HL-60 (cell line): ENCODE data around the gene FKBP1B.

Source experiments
- DNase-seq, 2 experiments: peaks; one replicate each; pipeline ENCODE4 v3.0.0-alpha.2; 2010 to 2020; ENCODE audit warnings: low read depth in 1 of 2, low spot score in 1 of 2
- H3K27ac ChIP-seq: fragments of 250-450 bp; sonication (Bioruptor Pico); replicated peaks from 2 replicates; pipeline ENCODE4 v1.5.1; 2020; ENCODE audit warnings: mild to moderate bottlenecking, moderate library complexity
- H3K27me3 ChIP-seq: fragments of 250-450 bp; sonication (Bioruptor Pico); 2 replicates; pipeline ENCODE4 v1.5.1; 2021; ENCODE audit warnings: mild to moderate bottlenecking, moderate library complexity; ENCODE audit not compliant: insufficient read depth, poor library complexity, severe bottlenecking
- H3K4me3 ChIP-seq: replicated peaks from 2 replicates; pipeline ENCODE4 v1.5.1; 2011; ENCODE audit warnings: mild to moderate bottlenecking, control low read depth, low read length; ENCODE audit not compliant: insufficient read depth
- CTCF ChIP-seq: IDR thresholded peaks from one replicate; pipeline ENCODE4 v1.5.1; 2011; ENCODE audit warnings: low read length, control low read depth, inconsistent platforms; ENCODE audit not compliant: insufficient read depth
- GABPA ChIP-seq: IDR thresholded peaks from 2 replicates; pipeline ENCODE4 v1.6.1; 2012; ENCODE audit warnings: low read depth
- POLR2AphosphoS5 ChIP-seq: IDR thresholded peaks from 2 replicates; pipeline ENCODE4 v1.6.1; 2012; ENCODE audit warnings: low read depth
- SPI1 ChIP-seq: IDR thresholded peaks from 2 replicates; pipeline ENCODE4 v1.6.1; 2012; ENCODE audit warnings: low read depth, mild to moderate bottlenecking, borderline replicate concordance
- TF ChIP-seq, protein P1 (sequence below): IDR thresholded peaks from 2 replicates; pipeline ENCODE4 v1.6.1; 2012; ENCODE audit warnings: low read depth; ENCODE audit not compliant: insufficient replicate concordance

Gene FKBP1B

DNA sequence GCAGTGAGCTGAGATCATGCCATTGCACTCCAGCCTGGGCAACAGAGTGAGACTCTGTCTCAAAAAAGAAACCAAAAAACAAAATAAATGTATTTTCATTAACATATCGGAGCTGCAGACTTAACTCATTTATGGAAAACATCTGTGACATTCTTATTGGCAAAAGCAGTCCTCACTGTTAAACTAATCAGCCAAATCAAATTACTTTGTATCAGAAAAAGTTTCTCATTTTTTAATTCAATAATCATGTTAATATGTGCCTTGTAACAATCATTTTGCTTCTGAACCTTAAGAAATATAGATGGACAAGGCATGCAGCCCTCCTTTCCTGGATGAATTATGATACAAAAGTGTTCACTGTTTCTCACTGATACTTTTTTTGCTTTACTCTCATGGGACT, 53.1 kb downstream of the FKBP1B start:
- Histone ChIP-seq H3K27me3 (no peaks in the 10 kb centered on the region), H3K4me3 (no peak overlapping the region), H3K27ac (no peak overlapping the region)
- TF ChIP-seq SPI1 (no peak), CTCF (no peak)
- DNase-seq: no peak

DNA sequence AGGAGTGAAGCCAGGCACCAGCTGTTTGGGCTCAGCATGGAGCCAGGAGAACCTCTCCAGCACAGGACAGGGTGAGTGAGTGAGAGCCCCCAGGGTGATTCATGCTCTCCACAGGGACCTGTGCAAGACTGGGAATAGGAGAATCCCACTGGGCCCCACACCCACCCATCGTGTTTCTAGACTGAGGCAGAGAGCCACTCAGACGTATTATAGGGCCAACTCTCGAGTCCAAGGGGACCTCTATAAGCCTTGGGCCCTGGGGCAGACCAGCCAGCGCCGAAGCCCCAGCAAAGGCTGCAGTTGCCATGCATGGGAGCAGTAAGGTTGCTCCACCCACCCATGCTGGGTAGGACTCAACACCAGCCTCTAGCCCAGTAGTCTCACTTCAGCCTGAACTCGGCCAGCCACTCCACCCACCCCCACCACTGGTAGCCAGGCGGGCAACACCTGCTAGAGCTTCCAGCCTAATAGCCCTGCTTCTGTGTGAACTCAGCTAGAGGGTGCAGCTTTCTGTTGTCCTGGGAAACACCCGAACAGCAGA, 54.6 kb downstream of the FKBP1B start:
- Histone ChIP-seq H3K4me3 (no peak overlapping the region), H3K27me3 (no peaks in the 10 kb centered on the region), H3K27ac (no peak overlapping the region)
- no peak for DNase-seq
- TF ChIP-seq CTCF (no peak), GABPA (no peak), SPI1 (no peak), POLR2AphosphoS5 (no peak)
- TF ChIP-seq, protein P1, sequence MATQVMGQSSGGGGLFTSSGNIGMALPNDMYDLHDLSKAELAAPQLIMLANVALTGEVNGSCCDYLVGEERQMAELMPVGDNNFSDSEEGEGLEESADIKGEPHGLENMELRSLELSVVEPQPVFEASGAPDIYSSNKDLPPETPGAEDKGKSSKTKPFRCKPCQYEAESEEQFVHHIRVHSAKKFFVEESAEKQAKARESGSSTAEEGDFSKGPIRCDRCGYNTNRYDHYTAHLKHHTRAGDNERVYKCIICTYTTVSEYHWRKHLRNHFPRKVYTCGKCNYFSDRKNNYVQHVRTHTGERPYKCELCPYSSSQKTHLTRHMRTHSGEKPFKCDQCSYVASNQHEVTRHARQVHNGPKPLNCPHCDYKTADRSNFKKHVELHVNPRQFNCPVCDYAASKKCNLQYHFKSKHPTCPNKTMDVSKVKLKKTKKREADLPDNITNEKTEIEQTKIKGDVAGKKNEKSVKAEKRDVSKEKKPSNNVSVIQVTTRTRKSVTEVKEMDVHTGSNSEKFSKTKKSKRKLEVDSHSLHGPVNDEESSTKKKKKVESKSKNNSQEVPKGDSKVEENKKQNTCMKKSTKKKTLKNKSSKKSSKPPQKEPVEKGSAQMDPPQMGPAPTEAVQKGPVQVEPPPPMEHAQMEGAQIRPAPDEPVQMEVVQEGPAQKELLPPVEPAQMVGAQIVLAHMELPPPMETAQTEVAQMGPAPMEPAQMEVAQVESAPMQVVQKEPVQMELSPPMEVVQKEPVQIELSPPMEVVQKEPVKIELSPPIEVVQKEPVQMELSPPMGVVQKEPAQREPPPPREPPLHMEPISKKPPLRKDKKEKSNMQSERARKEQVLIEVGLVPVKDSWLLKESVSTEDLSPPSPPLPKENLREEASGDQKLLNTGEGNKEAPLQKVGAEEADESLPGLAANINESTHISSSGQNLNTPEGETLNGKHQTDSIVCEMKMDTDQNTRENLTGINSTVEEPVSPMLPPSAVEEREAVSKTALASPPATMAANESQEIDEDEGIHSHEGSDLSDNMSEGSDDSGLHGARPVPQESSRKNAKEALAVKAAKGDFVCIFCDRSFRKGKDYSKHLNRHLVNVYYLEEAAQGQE: no peak

GRCh38 chr2:24104906-24105305, 55.4 kb downstream of the FKBP1B start:
- TF ChIP-seq GABPA (no peak), CTCF (no peak), SPI1 (no peak), POLR2AphosphoS5 (no peak)
- TF ChIP-seq, protein P1: no peak
- DNase-seq: no peak
- no peak overlapping the region for H3K4me3 ChIP-seq
- H3K27me3 ChIP-seq: no peaks in the 10 kb centered on the region
- no peak overlapping the region for H3K27ac ChIP-seq

DNA sequence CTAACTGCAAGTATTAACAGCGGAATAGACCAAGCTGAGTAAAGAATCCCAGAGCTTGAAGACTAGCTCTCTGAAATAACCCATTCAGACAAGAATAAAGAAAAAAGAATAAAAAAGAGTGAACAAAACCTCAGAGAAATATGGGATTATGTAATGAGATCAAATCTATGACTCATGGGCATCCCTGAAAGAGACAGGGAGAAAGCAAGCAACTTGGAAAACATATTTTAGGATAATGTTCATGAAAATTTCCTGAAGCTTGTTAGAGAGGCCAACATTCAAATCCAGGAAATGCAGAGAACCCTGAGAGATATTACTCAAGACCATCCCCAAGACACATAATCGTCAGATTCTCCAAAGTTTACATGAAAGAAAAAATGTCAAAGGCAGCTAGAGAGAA, 56.3 kb downstream of the FKBP1B start:
- H3K27me3 ChIP-seq: no peaks in the 10 kb centered on the region
- no peak overlapping the region for H3K27ac ChIP-seq
- TF ChIP-seq CTCF: no peak
- no peak for TF ChIP-seq SPI1
- no peak for TF ChIP-seq GABPA
- no peak for TF ChIP-seq POLR2AphosphoS5
- TF ChIP-seq, protein P1: no peak
- no peak overlapping the region for H3K4me3 ChIP-seq
- no peak for DNase-seq
